Stimulated activated CD4-positive, alpha-beta T cell treated with anti-CD3 and anti-CD28 coated beads, TNF-alpha, amount 100 ng/mL, for 24 hours (primary cell): ENCODE data around the gene SKAP1.
"Not testable (repeated sequence)": the region's sequence is repeated elsewhere in the genome, so short reads cannot be mapped to it uniquely, and the experiment has no call there.

Experiments used
- DNase-seq, 3 experiments: peaks; one replicate each; pipeline ENCODE4 v3.0.0-alpha.2; 2020; ENCODE audit warnings: low read depth in 3 of 3

The SKAP1 gene

DNA sequence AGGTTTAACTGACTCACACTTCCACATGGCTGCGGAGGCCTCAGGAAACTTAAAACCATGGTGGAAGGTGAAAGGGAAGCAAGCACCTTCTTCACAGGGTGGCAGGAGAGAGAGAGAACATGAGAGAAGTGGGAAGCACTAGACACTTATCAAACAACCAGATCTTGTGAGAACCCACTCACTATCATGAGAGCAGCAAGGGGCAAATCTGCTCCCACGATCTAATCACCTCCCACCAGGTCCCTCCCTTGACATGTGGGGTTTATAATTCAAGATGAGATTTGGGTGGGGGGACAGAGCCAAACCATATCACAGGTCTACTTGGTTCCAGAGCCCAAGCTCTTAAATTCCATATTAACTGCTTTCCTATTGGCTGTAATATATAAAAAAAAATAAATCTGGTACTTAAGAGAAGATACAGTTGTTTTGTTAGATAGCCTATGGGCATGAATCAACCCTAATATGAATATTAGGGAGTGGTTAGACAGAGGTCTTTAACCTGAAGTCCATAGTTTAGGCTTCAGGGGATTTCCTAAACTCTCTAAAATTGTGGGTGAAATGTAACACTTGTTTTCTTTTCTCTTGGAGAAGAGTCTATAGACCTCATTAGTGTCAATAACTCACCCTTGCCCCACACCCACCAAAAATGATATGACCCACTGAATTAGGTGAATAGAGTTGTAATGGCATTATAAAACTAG is 56.7 kb downstream of the SKAP1 start:
- DNase-seq = no peak

DNA sequence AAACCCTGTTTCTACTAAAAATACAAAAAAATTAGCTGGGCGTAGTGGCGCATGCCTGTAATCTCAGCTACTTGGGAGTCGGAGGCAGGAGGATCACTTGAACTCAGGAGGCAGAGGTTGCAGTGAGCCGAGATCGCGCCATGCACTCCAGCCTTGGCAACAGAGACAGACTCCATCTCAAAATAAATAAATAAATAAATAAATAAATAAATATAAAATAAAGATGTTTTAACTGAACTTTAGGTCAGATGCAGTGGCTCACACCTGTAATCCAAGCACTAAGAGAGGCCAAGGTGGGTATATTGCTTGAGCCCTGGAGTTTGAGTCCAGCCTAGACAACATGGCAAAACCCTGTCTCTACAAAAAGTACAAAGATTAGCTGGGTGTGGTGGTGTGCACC is 61.0 kb downstream of the SKAP1 start:
- DNase-seq = not testable (repeated sequence)

DNA sequence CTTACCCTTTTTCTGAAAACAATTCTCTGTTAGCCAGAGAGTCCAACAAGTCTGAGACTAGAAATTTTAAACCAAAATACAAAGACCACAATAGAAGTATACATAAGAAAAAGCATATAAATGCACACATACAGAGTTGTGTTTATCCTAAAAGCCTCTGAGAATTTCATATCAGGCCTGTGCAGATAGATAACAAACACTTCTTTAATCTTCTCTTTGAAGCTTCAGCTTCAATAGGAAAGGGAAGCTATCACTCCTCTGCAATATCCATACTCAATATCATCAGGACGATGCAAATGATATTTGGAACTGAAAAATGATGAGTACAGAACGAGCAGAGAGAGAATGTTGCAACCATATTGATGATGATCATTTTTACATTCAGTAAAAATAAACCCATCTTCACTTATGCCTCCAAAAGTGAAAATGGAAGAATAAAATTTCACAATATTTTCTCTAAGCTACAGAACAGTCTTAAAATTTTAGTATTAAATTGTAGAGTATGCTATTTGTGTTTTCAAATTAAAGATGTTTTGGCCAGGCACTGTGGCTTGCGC is 61.6 kb downstream of the SKAP1 start:
- no peak for DNase-seq

DNA sequence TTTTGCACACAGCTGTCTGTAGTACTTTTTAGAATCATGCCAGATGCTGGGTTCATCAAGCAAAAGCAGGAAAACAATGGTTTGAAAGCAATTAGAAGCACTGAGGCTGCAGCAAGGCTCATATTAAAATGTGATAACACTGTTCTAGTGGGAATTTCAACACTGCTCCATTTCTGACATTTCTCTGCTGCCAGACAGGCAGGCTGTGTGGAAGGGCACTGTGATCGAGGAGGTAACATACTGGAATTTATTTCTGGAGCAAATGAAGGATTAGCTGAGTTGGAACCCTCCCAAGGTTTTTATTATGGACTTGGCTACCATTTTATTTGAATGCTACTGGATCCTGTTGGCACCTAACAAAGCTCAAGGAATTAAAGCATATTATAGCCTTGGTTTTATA is 66.9 kb downstream of the SKAP1 start:
- DNase-seq = no peak

DNA sequence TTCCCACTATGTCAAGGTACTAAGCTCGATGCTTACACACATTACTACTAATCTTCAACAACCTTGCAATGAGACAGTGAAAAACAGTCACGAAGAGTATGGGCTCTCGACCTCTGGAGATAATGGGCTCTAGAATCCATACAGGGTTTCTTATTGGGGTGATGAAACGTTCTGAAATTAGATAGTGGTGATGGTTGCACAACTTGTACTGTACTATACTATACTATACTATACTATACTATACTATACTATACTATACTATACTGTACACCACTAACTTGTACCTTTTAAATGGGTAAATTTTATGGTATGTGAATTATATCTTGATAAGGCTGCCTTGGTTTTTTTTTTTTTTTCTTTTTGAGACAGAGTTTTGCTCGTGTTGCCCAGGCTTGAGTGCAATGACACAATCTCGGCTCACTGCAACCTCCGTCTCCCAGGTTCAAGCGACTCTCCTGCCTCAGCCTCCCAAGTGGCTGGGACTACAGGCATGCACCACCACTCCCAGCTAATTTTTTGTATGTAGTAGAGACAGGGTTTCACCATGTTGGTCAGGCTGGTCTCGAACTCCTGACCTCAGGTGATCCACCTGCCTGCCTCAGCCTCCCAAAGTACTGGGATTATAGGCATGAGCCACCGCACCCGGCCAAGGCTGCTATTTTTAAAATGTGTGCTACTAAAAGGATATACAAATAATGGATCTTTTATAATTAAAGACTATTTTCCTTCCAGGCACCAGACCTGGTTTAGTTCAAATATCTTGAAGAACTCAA is 69.0 kb downstream of the SKAP1 start:
- not testable (repeated sequence) for DNase-seq

DNA sequence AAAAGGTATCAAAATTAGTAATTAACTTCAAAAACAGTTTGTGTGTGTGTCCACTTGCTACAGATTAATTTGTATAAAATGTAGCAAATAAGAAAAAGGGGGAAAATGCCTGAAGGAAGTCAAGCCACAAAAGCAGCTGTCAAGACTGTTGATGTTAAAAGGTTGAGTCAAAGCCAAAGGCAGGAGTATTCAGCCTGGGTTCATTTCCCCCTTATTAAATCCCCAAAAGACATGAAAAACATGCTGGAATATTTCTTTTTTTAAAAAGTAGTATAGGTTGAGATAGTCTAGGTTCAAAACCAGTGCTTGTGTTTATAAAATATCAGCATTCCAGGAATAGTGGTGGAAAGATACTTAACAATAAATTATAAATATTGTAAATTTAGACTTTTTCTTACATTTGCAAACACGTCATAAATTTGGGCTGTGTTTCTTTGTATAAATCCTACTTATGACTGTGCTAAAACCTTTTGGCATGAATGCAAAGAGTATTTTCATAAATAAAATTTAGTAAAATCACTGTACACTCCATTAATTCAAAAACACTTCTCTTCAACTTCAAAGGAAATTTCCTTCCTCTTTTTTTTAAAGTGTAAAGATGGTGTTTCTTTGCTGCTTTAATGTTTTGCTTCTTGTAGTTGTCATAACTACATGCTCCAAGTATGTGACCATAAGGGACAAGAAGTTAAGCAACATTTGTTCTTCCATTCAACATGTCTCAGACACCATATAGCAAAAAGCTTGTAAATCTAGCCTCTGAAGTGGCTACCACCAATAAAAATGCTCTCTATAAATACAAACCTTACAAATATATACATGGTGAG is 72.0 kb downstream of the SKAP1 start:
- DNase-seq = no peak

DNA sequence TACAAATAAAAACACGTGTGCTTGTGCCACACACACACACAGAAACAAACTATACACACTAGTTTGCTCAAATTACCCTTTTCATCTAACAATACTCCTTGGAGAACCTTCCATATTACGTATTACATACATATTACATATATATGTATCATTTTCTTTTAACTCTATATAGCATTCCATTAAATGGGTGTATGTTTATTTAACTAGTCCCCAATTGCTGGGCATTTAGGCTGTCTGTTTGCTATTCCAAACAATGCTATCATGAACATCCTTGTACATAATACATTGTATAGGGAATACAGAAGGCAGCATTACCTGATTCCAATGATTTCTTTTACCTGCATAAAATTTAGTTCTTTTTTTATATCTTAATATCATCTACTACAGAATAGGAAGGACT is 73.1 kb downstream of the SKAP1 start:
- DNase-seq = no peak

DNA sequence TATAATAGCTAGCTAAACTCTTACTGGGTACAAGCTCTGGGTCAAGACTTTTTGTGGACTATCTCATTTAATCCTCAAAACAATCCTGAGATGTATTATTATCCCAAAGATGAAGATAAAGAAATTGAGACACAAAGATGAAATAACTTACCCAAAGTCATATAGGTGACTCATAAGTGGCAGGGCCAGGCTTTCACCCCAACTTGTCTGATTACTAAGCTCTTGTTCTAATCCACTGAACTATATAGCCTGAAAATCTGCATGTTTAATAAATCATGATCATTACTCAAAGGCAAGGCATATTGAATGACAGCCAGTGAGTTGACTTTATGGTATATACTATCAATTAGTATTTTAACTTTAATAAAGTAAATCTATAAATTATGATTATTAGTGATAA is 77.4 kb downstream of the SKAP1 start:
- DNase-seq = no peak

DNA sequence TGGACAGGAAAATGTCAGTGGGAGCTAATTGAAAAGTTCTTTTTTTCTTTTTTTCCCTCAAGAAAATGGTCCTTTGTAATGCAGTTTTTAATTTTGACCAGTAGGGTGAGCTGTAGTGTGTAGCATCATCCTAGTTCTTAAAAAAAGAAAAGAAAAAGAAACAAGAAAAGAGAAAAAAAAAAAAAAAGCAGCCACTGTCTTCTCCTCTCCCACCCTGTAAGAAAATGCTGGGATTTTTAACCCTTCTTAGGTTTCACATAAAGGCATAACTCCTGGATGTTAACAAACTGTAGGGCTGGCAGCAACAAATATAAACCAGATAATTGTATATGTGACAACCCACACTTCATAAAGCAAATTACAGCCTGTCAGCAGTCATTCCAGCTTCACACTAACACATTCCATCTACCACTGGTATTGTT is 78.1 kb downstream of the SKAP1 start:
- no peak for DNase-seq

DNA sequence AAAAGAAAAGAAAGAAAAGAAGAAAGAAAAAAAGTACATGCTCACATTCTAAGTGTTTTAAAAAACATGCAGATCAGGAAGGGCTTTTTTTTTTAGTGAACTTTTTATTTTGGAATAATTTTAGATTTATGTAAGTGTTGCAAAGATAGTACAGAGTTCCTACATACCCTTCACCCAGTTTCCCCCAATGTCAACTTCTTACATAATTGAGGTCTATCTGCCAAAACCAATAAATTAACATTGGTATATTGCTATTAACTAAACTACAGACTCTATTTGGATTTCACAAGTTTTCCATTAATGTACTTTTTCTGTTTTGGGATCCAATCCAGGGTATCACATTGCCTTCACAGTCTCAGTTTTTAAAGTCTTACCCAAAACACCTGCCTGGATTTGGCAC is 81.7 kb downstream of the SKAP1 start:
- DNase-seq = no peak

DNA sequence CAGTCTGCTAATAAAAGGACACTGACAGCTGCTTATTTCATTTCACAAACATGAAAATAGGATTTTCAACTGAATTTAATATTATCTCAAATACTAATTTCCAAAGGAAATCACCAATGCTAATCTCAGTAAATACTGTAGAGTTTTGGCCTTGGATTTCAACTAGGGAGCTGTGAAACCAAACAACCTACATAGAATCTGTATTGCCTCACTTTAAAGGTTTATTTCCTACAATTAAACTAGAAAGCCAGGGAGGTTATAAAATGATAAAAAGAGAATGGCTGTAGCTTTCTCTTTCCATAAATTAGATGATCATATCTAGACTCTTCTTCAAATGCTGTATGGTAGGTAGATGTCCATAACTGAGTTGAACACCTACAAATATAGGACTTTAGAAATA is 82.8 kb downstream of the SKAP1 start:
- DNase-seq = no peak

DNA sequence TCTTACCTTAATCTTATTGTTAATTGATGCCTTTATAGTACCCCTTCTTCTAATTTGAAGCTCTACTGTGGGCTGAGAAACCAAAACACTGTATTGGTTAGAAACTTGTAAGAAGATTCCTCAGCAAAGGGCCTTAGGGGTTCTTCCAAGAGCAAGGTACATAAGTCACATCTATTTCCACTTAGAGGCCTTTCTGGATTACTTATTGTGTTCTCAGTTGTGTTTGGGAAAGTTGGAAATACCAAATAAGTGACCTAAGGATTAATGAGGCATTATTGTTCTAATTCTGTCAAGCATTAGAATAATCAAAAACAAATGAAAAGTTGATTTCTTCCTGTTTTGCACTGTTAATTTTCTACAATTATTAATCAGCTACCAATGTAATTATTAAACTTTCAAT is 85.8 kb downstream of the SKAP1 start:
- no peak for DNase-seq

DNA sequence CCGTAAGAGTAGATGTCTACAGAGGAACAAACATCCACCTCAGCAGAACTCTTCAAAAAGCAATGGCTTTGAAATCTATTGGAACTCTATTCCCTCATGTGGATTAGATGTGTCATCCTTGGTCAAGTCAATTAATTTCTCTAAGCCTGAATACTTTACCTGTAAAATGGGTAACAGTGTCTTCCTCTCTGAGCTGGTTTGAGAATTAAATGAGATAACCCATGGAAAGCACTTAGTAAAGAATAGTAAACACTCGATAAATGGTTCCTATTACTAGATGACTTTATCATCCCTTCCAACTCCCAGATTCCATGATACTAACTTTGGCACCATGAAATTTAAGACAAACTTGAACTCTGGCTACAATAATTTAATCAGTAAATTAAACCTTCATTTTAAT is 89.1 kb downstream of the SKAP1 start:
- no peak for DNase-seq

DNA sequence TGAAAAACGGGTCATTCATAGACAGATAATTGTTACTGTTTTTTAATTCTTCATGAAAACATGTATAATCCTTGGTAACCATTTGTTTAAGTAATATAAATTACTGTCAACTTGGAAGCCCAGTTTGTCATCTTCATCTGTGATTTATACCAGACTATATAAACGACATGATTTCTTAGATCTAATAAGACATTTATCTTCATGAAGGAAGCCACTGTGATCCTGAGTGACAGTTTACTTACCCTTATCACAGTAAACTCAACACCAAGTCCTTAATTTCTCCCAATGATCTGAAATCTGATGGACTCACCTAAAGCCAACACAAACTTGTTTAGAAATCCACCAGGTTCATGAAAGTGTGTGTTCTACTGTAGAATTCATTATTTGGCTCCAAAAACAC is 91.3 kb downstream of the SKAP1 start:
- no peak for DNase-seq

DNA sequence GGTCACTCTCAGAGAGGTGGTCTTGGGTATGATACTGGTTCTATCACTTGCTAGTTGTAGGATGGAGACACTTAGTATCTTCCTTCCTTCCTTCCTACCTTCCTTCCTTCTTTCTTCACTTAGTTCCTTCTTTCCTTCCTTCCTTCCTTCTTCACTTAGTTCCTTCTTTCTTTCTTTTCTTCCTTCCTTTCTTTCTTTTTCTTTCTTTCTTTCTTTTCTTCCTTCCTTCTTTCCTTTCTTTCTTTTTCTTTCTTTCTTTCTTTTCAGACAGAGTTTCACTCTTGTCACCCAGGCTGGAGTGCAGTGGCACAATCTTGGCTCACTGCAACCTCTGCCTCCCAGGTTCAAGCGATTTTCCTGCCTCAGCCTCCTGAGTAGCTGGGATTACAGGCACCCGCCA is 92.1 kb downstream of the SKAP1 start:
- DNase-seq = not testable (repeated sequence)

DNA sequence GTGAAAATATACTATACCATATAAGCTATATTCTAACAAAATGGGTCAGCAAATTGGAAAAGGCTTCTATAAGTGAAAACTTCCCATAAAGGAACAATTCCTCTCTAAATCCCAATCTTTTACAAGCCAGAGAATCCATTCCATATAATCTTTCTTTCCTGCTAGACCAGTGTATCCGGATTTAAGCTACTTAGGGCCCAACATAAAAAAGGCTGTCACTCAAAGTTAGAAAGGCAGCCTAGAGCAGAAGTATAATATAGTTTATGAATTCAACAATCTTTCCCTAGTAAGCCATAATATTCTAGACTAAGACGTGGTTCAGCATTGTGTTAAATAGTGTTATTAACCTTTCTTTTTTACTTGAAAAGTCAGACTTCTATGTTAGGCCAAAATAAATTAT is 93.0 kb downstream of the SKAP1 start:
- DNase-seq = no peak

DNA sequence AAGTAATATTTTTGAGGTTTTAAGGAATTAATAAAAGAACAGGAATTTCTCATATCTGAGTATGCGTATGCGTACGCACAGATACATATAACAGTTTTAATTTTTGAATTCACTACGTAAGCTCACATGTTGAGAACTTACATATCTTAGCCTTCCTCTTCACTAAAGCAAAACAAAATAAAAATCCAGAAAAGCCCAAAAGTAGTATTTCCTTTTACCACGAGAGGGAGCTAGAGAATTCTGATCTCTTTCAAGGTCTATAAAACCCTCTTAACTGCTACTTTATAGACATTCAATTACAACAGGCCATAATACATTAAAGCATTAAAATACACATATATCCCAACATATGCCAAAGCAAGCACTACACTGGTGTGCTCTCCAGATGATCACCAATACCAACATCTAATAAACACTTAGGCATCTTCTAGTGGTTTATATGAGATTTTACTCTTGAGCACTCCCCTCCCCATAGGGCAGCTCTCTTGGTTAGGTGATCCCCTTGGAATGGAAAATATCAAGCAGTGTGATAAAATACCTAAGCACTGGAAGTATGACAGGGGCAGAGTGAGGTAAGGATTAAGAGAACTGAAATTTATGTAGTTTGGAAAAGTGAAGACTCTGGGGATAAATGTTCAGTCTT is 94.0 kb downstream of the SKAP1 start:
- no peak for DNase-seq

DNA sequence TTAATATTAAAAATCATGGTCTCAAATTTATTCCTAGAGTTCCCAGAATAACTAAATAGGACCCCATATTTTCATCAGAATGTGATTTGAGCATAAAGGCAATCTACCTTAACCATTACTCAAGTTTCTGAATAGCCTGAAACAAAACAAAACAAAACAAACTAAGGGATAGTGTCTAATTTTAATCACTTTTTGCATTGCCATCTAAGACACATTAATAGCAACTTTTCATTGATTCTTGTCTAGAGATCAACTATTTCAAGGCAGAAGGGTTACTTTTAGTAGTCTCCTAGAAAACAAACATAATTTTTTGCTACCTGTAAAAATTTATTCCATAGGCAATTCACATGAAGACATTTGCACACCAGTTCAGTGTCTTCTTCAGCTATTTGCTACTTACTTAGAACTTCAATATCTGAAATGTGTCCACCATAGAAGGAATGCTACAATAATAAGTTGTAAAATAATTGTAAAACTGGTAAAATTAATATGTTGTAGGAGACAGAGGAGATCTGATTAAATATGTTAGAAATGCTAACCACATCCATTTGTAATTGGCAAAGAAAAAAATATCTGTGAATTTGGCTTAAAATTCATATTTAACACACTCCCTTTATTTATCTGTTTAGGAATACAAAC is 94.7 kb downstream of the SKAP1 start:
- no peak for DNase-seq

DNA sequence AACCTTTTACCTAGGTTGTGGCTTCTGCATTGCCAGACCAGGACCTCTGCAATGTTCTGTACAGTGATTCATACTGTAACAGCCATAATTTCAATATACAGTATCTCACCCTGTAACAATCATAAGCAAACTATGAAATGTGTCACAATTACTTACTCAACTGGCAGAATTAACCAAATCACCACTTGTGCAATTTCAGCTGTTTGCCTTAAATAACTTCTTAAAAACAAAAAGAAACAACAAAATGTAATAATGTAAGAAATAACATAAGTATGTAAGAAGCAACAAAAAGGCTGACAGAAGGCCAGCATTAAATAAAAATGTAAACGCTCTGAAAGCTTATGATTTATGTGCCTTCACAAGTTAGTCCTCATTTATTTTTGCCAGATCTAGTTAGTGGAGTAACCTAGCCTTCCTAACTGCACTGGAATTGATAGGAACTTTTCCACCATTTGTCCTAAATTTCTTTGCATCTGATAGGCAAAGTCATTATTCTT is 96.9 kb downstream of the SKAP1 start:
- no peak for DNase-seq

DNA sequence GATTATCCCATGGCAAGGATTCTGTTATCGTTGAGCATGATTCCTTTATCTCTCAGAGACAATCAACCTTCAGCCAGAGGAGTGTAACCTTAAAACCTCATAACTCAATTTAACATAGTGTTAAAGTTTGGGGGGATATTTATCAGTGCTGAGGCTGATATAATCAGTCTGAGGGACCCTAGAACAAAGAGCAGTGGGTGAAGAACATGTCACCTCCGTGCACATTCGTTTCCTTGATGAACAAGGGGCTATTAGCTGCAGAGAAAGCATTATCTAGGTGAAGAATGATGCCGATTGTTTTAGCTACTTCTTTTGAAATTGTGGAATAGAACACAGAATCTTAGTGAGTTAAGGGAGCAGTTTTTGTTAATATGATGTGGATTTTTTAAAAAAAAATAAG is 99.1 kb downstream of the SKAP1 start:
- DNase-seq = no peak

DNA sequence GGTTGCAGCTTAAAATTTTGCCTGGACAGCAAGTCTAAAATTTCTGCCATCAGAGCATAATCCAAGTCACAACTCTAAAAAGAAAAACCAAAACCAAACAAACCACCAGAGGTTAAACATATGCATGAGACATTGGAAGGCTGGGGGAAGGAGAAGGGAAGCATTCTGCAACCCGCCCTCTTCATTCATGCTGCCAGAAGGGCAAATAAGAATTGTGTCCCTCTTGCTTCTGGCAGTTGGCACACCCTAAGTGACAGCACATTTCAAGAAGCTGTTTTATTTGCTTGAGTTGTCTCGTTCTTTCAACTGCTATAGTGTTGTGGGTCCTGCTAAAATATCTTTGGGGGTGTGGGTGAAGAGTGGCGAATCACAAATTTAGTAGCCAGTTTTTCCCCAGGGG is 99.6 kb downstream of the SKAP1 start:
- no peak for DNase-seq
